H9 (cell line): ENCODE measurements around the gene UBE2Z. TPM values are rescaled to one million over a fixed set of nuclear protein-coding genes. Genes with fewer than 3 reads are reported as not detected.

Experiments
- DNase-seq: peaks from one replicate; pipeline ENCODE4 v3.0.0-alpha.2; 2017
- H2AFZ ChIP-seq: one replicate; pipeline ENCODE4 v1.6.1; 2013; ENCODE audit warnings: mild to moderate bottlenecking, low read length, control low read depth, moderate library complexity
- H2AK5ac ChIP-seq: 2 replicates; pipeline ENCODE4 v1.6.1; 2013; ENCODE audit warnings: low read length, control low read depth, mixed read lengths; ENCODE audit not compliant: insufficient read length
- H2BK120ac ChIP-seq: one replicate; pipeline ENCODE4 v1.6.1; 2013; ENCODE audit warnings: low read depth, mild to moderate bottlenecking, low read length, control low read depth, inconsistent platforms; ENCODE audit not compliant: poor library complexity, severe bottlenecking
- H2BK12ac ChIP-seq: 2 replicates; pipeline ENCODE4 v1.6.1; 2013; ENCODE audit warnings: low read length, control low read depth, mixed read lengths, low read depth; ENCODE audit not compliant: insufficient read length
- H2BK15ac ChIP-seq: 2 replicates; pipeline ENCODE4 v1.6.1; 2013; ENCODE audit warnings: low read depth, low read length, control low read depth
- H2BK20ac ChIP-seq: one replicate; pipeline ENCODE4 v1.6.1; 2013; ENCODE audit warnings: low read depth, mild to moderate bottlenecking, low read length, control low read depth, inconsistent platforms; ENCODE audit not compliant: poor library complexity, severe bottlenecking
- H2BK5ac ChIP-seq: 2 replicates; pipeline ENCODE4 v1.6.1; 2013; ENCODE audit warnings: low read length, control low read depth, mixed read lengths; ENCODE audit not compliant: insufficient read length
- H3K14ac ChIP-seq: 2 replicates; pipeline ENCODE4 v1.6.1; 2013; ENCODE audit warnings: low read length, control low read depth; ENCODE audit not compliant: insufficient read depth
- H3K18ac ChIP-seq: 2 replicates; pipeline ENCODE4 v1.6.1; 2013; ENCODE audit warnings: low read depth, mild to moderate bottlenecking, mixed read lengths, low read length, control low read depth; ENCODE audit not compliant: insufficient read length
- H3K23ac ChIP-seq: 2 replicates; pipeline ENCODE4 v1.6.1; 2013; ENCODE audit warnings: low read length, control low read depth, mixed read lengths, low read depth; ENCODE audit not compliant: insufficient read length
- H3K23me2 ChIP-seq: 2 replicates; pipeline ENCODE4 v1.6.1; 2013; ENCODE audit warnings: low read depth, mild to moderate bottlenecking, mixed read lengths, low read length, control low read depth; ENCODE audit not compliant: insufficient read length, poor library complexity, severe bottlenecking
- H3K27ac ChIP-seq: 2 replicates; pipeline ENCODE4 v1.5.1; 2013; ENCODE audit warnings: low read length, control low read depth, mixed read lengths, low read depth; ENCODE audit not compliant: insufficient read length
- H3K27me3 ChIP-seq: 2 replicates; pipeline ENCODE4 v1.6.1; 2013; ENCODE audit warnings: low read length, control low read depth, inconsistent platforms; ENCODE audit not compliant: insufficient read depth
- H3K4ac ChIP-seq: 2 replicates; pipeline ENCODE4 v1.6.1; 2013; ENCODE audit warnings: low read depth, mild to moderate bottlenecking, control low read depth, inconsistent platforms, low read length, moderate library complexity
- H3K4me1 ChIP-seq: 2 replicates; pipeline ENCODE4 v1.6.1; 2013; ENCODE audit warnings: low read length, control low read depth, inconsistent platforms; ENCODE audit not compliant: insufficient read depth
- H3K4me2 ChIP-seq: 2 replicates; pipeline ENCODE4 v1.6.1; 2013; ENCODE audit warnings: low read length, control low read depth, mixed read lengths; ENCODE audit not compliant: insufficient read length, insufficient read depth
- H3K56ac ChIP-seq: 2 replicates; pipeline ENCODE4 v1.6.1; 2013; ENCODE audit warnings: low read depth, mild to moderate bottlenecking, mixed read lengths, low read length, control low read depth; ENCODE audit not compliant: insufficient read length
- H3K79me1 ChIP-seq: 2 replicates; pipeline ENCODE4 v1.6.1; 2013; ENCODE audit warnings: low read depth, mild to moderate bottlenecking, moderate library complexity, low read length, control low read depth, inconsistent platforms; ENCODE audit not compliant: insufficient read depth, poor library complexity, severe bottlenecking
- H3K79me2 ChIP-seq: 2 replicates; pipeline ENCODE4 v1.6.1; 2013; ENCODE audit warnings: low read length, control low read depth, inconsistent platforms; ENCODE audit not compliant: insufficient read depth
- H3K9ac ChIP-seq: 2 replicates; pipeline ENCODE4 v1.6.1; 2013; ENCODE audit warnings: low read length, control low read depth, mixed read lengths; ENCODE audit not compliant: insufficient read length; ENCODE audit errors: extremely low read depth
- H3K9me3 ChIP-seq: one replicate; pipeline ENCODE4 v1.6.1; 2013; ENCODE audit warnings: low read depth, low read length, inconsistent platforms; ENCODE audit not compliant: control insufficient read depth
- H3T11ph ChIP-seq: one replicate; pipeline ENCODE4 v1.6.1; 2013; ENCODE audit warnings: mild to moderate bottlenecking, low read length, control low read depth, inconsistent platforms
- H4K20me1 ChIP-seq: one replicate; pipeline ENCODE4 v1.6.1; 2013; ENCODE audit not compliant: control insufficient read depth, insufficient read length, insufficient read depth
- H4K5ac ChIP-seq: 2 replicates; pipeline ENCODE4 v1.6.1; 2013; ENCODE audit warnings: low read depth, mild to moderate bottlenecking, mixed read lengths, low read length, control low read depth; ENCODE audit not compliant: insufficient read length
- H4K8ac ChIP-seq: replicated peaks from 2 replicates; pipeline ENCODE4 v1.6.1; 2013; ENCODE audit warnings: low read length, control low read depth, mixed read lengths, low read depth; ENCODE audit not compliant: insufficient read length
- H4K91ac ChIP-seq: 2 replicates; pipeline ENCODE4 v1.6.1; 2013; ENCODE audit warnings: low read depth, mild to moderate bottlenecking, moderate library complexity, mixed read lengths, low read length, control low read depth; ENCODE audit not compliant: insufficient read length
- H3K27ac Mint-ChIP-seq, 3 experiments: 2 replicates in 2 of 3; 3 replicates in 1 of 3; pipeline ENCODE4 v1.8.0; 2020 to 2021; ENCODE audit warnings: mixed read lengths in 3 of 3, mild to moderate bottlenecking in 1 of 3, moderate library complexity in 1 of 3
- H3K27me3 Mint-ChIP-seq: 2 replicates; pipeline ENCODE4 v1.8.0; 2021; ENCODE audit warnings: low read depth, mild to moderate bottlenecking, moderate library complexity, mixed read lengths
- H3K36me3 Mint-ChIP-seq, 3 experiments: 2 replicates in 2 of 3; 3 replicates in 1 of 3; pipeline ENCODE4 v1.8.0; 2020 to 2021; ENCODE audit warnings: low read depth in 3 of 3, mixed read lengths in 3 of 3; ENCODE audit not compliant: insufficient read depth in 1 of 3
- H3K4me1 Mint-ChIP-seq, 2 experiments: 2 replicates each; pipeline ENCODE4 v1.8.0; 2020; ENCODE audit warnings: mixed read lengths in 2 of 2
- H3K4me3 Mint-ChIP-seq, 2 experiments: 2 replicates in 1 of 2; 3 replicates in 1 of 2; pipeline ENCODE4 v1.8.0; 2020 to 2021; ENCODE audit warnings: mild to moderate bottlenecking in 2 of 2, mixed read lengths in 2 of 2, moderate library complexity in 1 of 2
- H3K9me3 Mint-ChIP-seq, 2 experiments: 2 replicates in 1 of 2; 3 replicates in 1 of 2; pipeline ENCODE4 v1.8.0; 2020; ENCODE audit warnings: mild to moderate bottlenecking in 2 of 2, mixed read lengths in 2 of 2, moderate library complexity in 1 of 2
- CTCF ChIP-seq: fragments of 200-600 bp; sonication (generic); conservative IDR thresholded peaks from 3 replicates; pipeline ENCODE4 v1.8.0; 2021; ENCODE audit warnings: antibody characterized with exemption, mild to moderate bottlenecking
- WGBS: extraction: QIAGEN DNeasy Blood & Tissue Kit; methylation state at CpG from one replicate; pipeline ENCODE4 v1.1.7; 2013; ENCODE audit warnings: missing lambda C conversion rate, low lambda C conversion rate, mixed read lengths; ENCODE audit not compliant: insufficient read length; ENCODE audit errors: extremely low coverage; 5-methylcytosine and 5-hydroxymethylcytosine counted together
- total RNA-seq: library from RNA; stranded (reverse); gene quantifications from 2 replicates; pipeline ENCODE4 v1.2.1, GENCODE V29; 2021

UBE2Z gene
- total RNA-seq, 1 experiment from 2014 or later, result 80.0 TPM

GRCh38 chr17:48893646-48894508 is 14.3 kb upstream of the UBE2Z start:
- Histone ChIP-seq H3K27me3 (no peaks in the 10 kb centered on the region), H4K20me1 (no peaks in the 10 kb centered on the region), H3K79me2 (no peaks in the 10 kb centered on the region), H3K79me1 (peaks cover 4% of the 10 kb centered on the region), H3K4ac (no peak overlapping the region), H2BK120ac (no peak overlapping the region), H3K9ac (peak overlapping the region; percentile 83), H3K9me3 (no peaks in the 10 kb centered on the region), H2AK5ac (no peak overlapping the region), H3K23me2 (peaks cover 7% of the 10 kb centered on the region), H2BK15ac (no peak overlapping the region), H3K27ac (no peak overlapping the region), H3K14ac (no peak overlapping the region), H4K5ac (no peak overlapping the region), H3K4me1 (no peaks in the 10 kb centered on the region), H2AFZ (no peak overlapping the region), H3K23ac (no peak overlapping the region), H4K91ac (no peak overlapping the region), H4K8ac (no peak overlapping the region), H2BK5ac (no peak overlapping the region), H3T11ph (no peak overlapping the region), H2BK20ac (no peak overlapping the region), H3K18ac (no peak overlapping the region), H3K4me2 (peak overlapping the region; percentile 82), H3K56ac (no peak overlapping the region), H2BK12ac (no peak overlapping the region)
- no peaks in the 10 kb centered on the region for H3K9me3 Mint-ChIP-seq
- peak overlapping the region; percentile 89 to 95 for H3K4me3 Mint-ChIP-seq
- no peaks in the 10 kb centered on the region for H3K27me3 Mint-ChIP-seq
- H3K27ac Mint-ChIP-seq, result peak overlapping the region in 1 of 3 experiments; percentile 97; a peak in 2 of 7 replicates
- H3K4me1 Mint-ChIP-seq, result peaks cover 4 to 8% of the 10 kb centered on the region in 2 experiments; a peak in 3 of 4 replicates
- no CpG with 5 or more reads among the region's 5 CpGs for WGBS
- peaks cover 12 to 25% (median 12%) of the 10 kb centered on the region in 3 experiments; a peak in 5 of 7 replicates for H3K36me3 Mint-ChIP-seq
- no peak for DNase-seq
- TF ChIP-seq CTCF, result no peak
